Upper lobe of left lung (tissue), 6 donors: ENCODE data around the gene NATD1. TPM values are rescaled to one million over a fixed set of nuclear protein-coding genes. Genes with fewer than 3 reads are reported as not detected.

Experiments
- ATAC-seq, 2 donors: fragments of 200-7000 bp; cut with Tn5 transposase; one replicate each; pipeline ENCODE4 v1.9.1; 2022; ENCODE audit warnings: mild to moderate bottlenecking in 2 of 2, moderate library complexity in 2 of 2; ENCODE audit not compliant: low FRiP score in 2 of 2
- DNase-seq, 2 donors: peaks; one replicate each; pipeline ENCODE4 v3.0.0-alpha.2; 2019 to 2020
- H3K27ac ChIP-seq, 4 donors: fragments of 200-600 bp; sonication (generic); one replicate each; pipeline ENCODE4 v1.5.1; 2016 to 2019
- H3K27me3 ChIP-seq, 4 donors: fragments of 200-600 bp; sonication (generic); one replicate each; pipeline ENCODE4 v1.5.1; 2017 to 2019
- H3K36me3 ChIP-seq, 4 donors: fragments of 200-600 bp; sonication (generic); one replicate each; pipeline ENCODE4 v1.5.1; 2016 to 2019
- H3K4me1 ChIP-seq, 4 donors: fragments of 200-600 bp; sonication (generic); one replicate each; pipeline ENCODE4 v1.5.1; 2018 to 2019
- H3K4me3 ChIP-seq, 4 donors: fragments of 200-600 bp; sonication (generic); one replicate each; pipeline ENCODE4 v1.5.1; 2017 to 2019; ENCODE audit warnings: mild to moderate bottlenecking in 2 of 4, moderate library complexity in 1 of 4
- H3K9me3 ChIP-seq, 4 donors: fragments of 200-600 bp; sonication (generic); one replicate each; pipeline ENCODE4 v1.5.1; 2018 to 2019
- CTCF ChIP-seq, 6 experiments: fragments of 450-650 bp in 4 of 6; fragments of 200-600 bp in 2 of 6; sonication (generic) in 2 of 6; IDR thresholded peaks; one replicate each; pipeline ENCODE4 v1.5.1; 2016 to 2019; ENCODE audit warnings: antibody characterized with exemption in 6 of 6
- EP300 ChIP-seq, 4 donors: sonication (generic); formaldehyde crosslinking; IDR thresholded peaks; one replicate each; pipeline ENCODE4 v1.5.1; 2017; ENCODE audit warnings: antibody characterized with exemption in 4 of 4, control low read depth in 2 of 4
- POLR2A ChIP-seq, 4 donors: fragments of 450-650 bp; IDR thresholded peaks; one replicate each; pipeline ENCODE4 v1.5.1; 2016 to 2017; ENCODE audit warnings: antibody characterized with exemption in 4 of 4, mild to moderate bottlenecking in 2 of 4
- POLR2AphosphoS5 ChIP-seq, 2 donors: sonication (generic); formaldehyde crosslinking; IDR thresholded peaks; one replicate each; pipeline ENCODE4 v1.5.1; 2017; ENCODE audit warnings: antibody characterized with exemption in 2 of 2
- WGBS, 2 donors: methylation state at CpG; one replicate each; pipeline ENCODE4 v1.1.5; 2017 to 2018; 5-methylcytosine and 5-hydroxymethylcytosine counted together
- total RNA-seq, 6 donors: library from RNA; depleted of rRNA in 4 of 6; stranded (reverse); fragments of >200 nt in 4 of 6; gene quantifications; one replicate each; pipeline versions ENCODE4 v1.1.0 to v1.2.1, GENCODE V29; 2016 to 2021
- donor health status: DM: no; HTN: no; CAD: no; lungs with moderate emphysema.
- donor health status: DM: no; HTN: yes; CAD: no; lungs with severe emphysema.

Gene NATD1
- total RNA-seq, 6 donors from 2014 or later: 11.2 to 32.5 (median 16.1) TPM

GRCh38 chr17:21242026-21242697 is 11.0 kb downstream of the NATD1 start:
- no peak overlapping the region for H3K27ac ChIP-seq
- WGBS, 2 donors: 85 to 93% methylated on average over 4 to 10 of the region's 11 CpGs
- H3K4me1 ChIP-seq: no peaks in the 10 kb centered on the region

GRCh38 chr17:21241564-21241963 is 11.6 kb downstream of the NATD1 start:
- ATAC-seq: no peak

More at GRCh38 chr17:21242026-21242697, 11.0 kb downstream of the NATD1 start:
- Histone ChIP-seq H3K27me3 (no peaks in the 10 kb centered on the region), H3K4me3 (no peak overlapping the region), H3K9me3 (no peaks in the 10 kb centered on the region), H3K36me3 (peaks cover 0 to 28% (median 15%) of the 10 kb centered on the region in 4 donors)
- no peak for DNase-seq
- TF ChIP-seq EP300 (IDR thresholded peaks at IDR 0.05) (no peak), POLR2A (IDR thresholded peaks at IDR 0.05) (no peak), CTCF (IDR thresholded peaks at IDR 0.05) (no peak), POLR2AphosphoS5 (IDR thresholded peaks at IDR 0.05) (no peak)
- ATAC-seq: no peak

GRCh38 chr17:21240369-21241055 is 12.7 kb downstream of the NATD1 start:
- WGBS, 2 donors: 80 to 83% methylated on average over 8 to 24 of the region's 25 CpGs
- Histone ChIP-seq H3K27me3 (no peaks in the 10 kb centered on the region), H3K9me3 (no peaks in the 10 kb centered on the region), H3K36me3 (peaks cover 0 to 28% (median 15%) of the 10 kb centered on the region in 4 donors), H3K4me1 (no peaks in the 10 kb centered on the region), H3K4me3 (no peak overlapping the region), H3K27ac (no peak overlapping the region)
- no peak for DNase-seq
- no peak for ATAC-seq
- TF ChIP-seq POLR2A (IDR thresholded peaks at IDR 0.05) (no peak), EP300 (IDR thresholded peaks at IDR 0.05) (no peak), POLR2AphosphoS5 (IDR thresholded peaks at IDR 0.05) (no peak), CTCF (IDR thresholded peaks at IDR 0.05) (no peak)

More at GRCh38 chr17:21241564-21241963, 11.6 kb downstream of the NATD1 start:
- H3K36me3 ChIP-seq: peaks cover 0 to 28% (median 15%) of the 10 kb centered on the region in 4 donors
- no peak overlapping the region for H3K4me3 ChIP-seq
- 85 to 91% methylated on average over 5 to 8 of the region's 11 CpGs for WGBS, 2 donors
- H3K27me3 ChIP-seq: no peaks in the 10 kb centered on the region
- H3K4me1 ChIP-seq: no peaks in the 10 kb centered on the region
- H3K27ac ChIP-seq: no peak overlapping the region
- no peaks in the 10 kb centered on the region for H3K9me3 ChIP-seq
- no peak for TF ChIP-seq POLR2AphosphoS5 (IDR thresholded peaks at IDR 0.05)
- DNase-seq: no peak

GRCh38 chr17:21239680-21240368 is 13.4 kb downstream of the NATD1 start:
- Histone ChIP-seq H3K36me3 (peaks cover 0 to 28% (median 15%) of the 10 kb centered on the region in 4 donors), H3K27ac (no peak overlapping the region), H3K4me3 (no peak overlapping the region), H3K4me1 (no peaks in the 10 kb centered on the region), H3K9me3 (no peaks in the 10 kb centered on the region), H3K27me3 (no peaks in the 10 kb centered on the region)
- WGBS, 2 donors: 75 to 79% methylated on average over 6 to 12 of the region's 12 CpGs
- DNase-seq (no peak), ATAC-seq (peak in 1 of 2 donors; percentile 60)
- TF ChIP-seq POLR2A (IDR thresholded peaks at IDR 0.05) (no peak), POLR2AphosphoS5 (IDR thresholded peaks at IDR 0.05) (no peak), EP300 (IDR thresholded peaks at IDR 0.05) (no peak), CTCF (IDR thresholded peaks at IDR 0.05) (peak; percentile 17 to 48 (median 32))

- no peak for ATAC-seq
- no peaks in the 10 kb centered on the region for H3K9me3 ChIP-seq
Observed at GRCh38 chr17:21235921-21236320, 17.3 kb downstream of the NATD1 start.

More at GRCh38 chr17:21235921-21236320, 17.3 kb downstream of the NATD1 start:
- Histone ChIP-seq H3K36me3 (peaks cover 0 to under 1% (median 0%) of the 10 kb centered on the region in 4 donors), H3K4me3 (no peak overlapping the region), H3K4me1 (no peaks in the 10 kb centered on the region), H3K27me3 (no peaks in the 10 kb centered on the region), H3K27ac (no peak overlapping the region)
- WGBS, 2 donors: 87 to 89% methylated on average over 1 of the region's 1 CpG
- no peak for DNase-seq
- no peak for TF ChIP-seq POLR2AphosphoS5 (IDR thresholded peaks at IDR 0.05)
- TF ChIP-seq POLR2A (IDR thresholded peaks at IDR 0.05): no peak
- TF ChIP-seq EP300 (IDR thresholded peaks at IDR 0.05): no peak
- no peak for TF ChIP-seq CTCF (IDR thresholded peaks at IDR 0.05)
